GM19438 (cell line): Measurements from ENCODE around the gene LSS.

Experiments
- ATAC-seq: cut with Tn5 transposase; IDR thresholded peaks from one replicate; pipeline ENCODE4 v1.9.1; 2021; ENCODE audit warnings: low read depth; ENCODE audit not compliant: unreplicated experiment

Gene LSS

GRCh38 chr21:46228345-46229051, at the start of gene LSS:
LSS (minus strand) TSS chr21:46228774; CDS start chr21:46228745, 29 bp downstream.
- peak; percentile 72 for ATAC-seq

- ATAC-seq = no peak
Observed at GRCh38 chr21:46274797-46275390, 46.3 kb upstream of the LSS start.

DNA sequence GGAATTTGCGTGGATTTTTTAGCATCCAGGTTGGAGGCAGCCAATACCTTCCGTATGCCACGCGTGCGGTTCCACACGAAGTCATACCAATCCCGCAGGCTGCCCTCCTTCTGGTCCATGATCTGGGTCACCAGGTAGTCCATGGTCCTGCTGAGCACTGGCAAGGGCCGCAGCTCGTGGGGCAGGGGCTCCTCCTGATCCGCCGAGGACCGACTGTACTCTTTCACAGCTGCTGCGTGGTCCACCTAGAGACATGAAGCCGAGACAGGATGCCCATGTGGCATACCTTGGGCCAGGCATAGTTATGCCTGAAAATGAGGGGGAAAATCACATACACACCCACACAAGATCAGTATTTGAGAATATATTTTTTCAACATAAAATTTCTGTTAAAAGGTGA, 44.8 kb upstream of the LSS start:
- no peak for ATAC-seq

- no peak for ATAC-seq
Observed at GRCh38 chr21:46269466-46269865, 40.9 kb upstream of the LSS start.

DNA sequence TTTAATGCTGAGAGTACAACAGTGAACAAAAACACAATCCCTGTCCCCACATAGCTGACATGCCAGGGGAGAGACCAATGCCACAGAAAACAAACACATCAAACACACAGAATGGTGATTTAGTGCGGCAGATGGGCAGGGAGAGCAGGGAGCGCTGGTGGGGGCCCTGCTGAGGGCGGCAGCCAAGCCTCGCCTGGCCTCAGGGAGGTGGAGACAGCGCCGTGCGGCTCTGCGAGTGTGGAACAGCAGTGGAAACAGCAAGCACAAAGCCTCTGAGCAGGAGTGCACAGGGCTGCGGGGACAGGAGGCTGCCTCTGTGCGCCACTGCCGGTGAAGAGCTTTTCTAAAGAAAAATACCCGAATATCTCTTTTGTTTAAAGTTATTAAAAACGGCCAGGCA, 39.8 kb upstream of the LSS start:
- ATAC-seq = no peak

DNA sequence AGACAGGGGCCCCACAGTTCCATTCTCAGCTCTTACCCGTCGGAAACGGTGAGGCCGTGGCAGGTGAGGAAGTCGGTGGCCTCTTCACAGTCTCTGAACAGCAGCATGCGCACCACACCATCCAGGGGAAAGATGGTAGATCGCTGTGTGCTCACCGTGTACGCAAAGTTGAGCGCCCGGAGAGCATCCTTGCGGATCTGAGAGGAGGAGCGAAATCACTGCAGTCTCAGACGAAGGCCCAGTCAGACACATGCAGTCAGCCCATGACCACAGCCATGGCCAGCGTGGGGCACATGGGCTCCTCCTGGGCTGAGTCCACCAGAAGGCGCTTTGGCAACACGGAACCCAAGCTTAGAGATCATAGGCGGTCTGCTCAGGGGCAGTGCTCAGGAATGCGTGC, 38.4 kb upstream of the LSS start:
- no peak for ATAC-seq

DNA sequence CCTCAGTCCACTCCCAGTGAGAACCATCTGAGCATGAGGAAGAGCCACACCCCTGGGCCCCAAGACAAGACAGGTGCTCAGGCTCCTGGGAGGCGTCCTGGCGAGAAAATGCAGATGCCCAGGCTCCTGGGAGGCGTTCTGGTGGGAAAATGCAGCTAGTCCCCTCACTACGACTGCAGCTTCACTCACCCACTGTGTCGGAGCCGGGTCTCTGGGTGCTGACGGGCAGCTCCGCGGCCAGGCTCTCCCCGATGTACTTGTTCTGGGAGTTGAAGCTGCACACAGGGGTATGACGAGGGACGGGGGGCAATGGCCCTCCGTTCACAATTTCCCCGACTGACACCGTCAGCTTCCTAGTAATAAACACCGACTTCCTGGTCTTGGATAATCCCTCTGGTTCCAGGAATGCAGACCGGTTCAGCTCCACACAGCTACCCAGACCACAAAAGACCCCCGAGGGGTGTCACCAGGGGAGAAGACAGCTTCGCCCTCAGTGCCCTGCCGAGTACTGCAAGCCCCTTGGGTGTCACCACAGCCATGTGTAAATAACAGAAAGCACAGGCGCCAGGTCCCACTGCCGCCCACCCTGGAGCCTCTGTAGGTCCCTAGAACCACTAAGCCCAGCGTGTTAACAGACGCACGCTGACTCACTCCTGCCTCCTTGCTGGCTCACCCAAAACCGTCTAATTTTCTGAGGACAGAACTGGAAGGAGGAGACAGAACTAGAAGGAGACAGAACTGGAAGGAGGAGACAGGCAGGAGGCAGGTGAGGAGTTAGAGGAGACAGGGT, 37.4 kb upstream of the LSS start:
- no peak for ATAC-seq

DNA sequence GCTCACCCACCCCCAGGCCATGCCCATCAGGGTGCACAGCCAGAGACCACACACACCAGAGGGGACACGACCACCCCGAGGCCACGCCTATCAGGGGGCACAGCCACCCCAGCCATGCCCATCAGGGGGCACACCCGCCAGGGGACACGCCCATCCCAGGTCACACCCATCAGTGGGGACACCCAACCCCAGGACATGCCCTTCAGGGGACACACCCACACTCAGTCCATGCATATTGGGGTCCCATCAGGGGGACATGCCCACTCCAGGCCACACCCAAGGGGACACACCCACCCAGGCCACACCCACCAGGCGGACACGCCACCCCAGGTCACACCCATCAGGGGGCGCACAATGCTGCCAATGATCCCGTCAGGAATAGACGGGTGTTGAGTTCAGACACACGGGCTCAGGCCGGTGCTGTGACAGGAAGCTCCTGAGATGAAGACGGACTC, 36.1 kb upstream of the LSS start:
- ATAC-seq = no peak

- no peak for ATAC-seq
Observed at GRCh38 chr21:46264046-46264689, 35.6 kb upstream of the LSS start.

- no peak for ATAC-seq
Observed at GRCh38 chr21:46256501-46256994, 28.0 kb upstream of the LSS start.

- ATAC-seq = no peak
Observed at GRCh38 chr21:46255758-46256337, 27.3 kb upstream of the LSS start.

- ATAC-seq = no peak
Observed at GRCh38 chr21:46255166-46255565, 26.6 kb upstream of the LSS start.

DNA sequence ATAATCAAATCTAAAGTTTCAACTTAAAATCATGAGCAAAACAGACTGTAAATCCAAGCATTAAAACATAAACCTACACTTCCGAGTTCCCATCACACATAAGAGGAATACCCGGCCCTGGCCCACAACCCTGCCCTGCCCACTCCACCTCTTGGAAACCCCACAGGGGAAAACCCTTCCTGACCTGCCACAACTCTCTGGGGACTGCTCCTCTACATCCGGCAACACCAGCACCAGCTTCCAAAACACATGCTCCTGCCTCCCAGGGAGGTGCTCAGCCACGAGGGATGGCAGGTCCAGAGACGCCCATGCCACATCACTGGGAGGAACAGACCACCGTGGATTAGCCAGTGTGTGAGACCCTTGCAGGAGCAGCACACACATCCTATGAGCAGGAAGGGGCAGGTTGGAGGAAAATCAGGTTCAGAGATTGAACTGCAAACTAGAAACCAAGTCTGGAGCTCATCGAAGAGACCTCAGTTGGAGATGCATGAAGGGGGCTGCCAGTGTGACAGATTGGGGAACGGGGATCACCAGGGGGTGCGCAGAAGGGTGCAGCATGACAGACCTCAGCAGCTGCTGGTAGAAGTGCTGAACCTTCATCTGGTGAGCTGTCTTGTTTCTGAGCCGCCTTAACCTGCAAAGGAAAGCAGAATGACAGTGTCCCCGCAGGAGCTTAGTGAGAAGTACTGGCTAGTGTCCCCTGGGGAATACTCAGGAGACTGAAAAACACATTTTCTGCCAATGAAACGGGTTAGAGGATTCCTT, 25.8 kb upstream of the LSS start:
- peak; percentile 50 for ATAC-seq

- ATAC-seq = peak; percentile 60
Observed at GRCh38 chr21:46253610-46254124, 25.1 kb upstream of the LSS start.

- no peak for ATAC-seq
Observed at GRCh38 chr21:46252840-46253239, 24.3 kb upstream of the LSS start.

- ATAC-seq = no peak
Observed at GRCh38 chr21:46250146-46250725, 21.7 kb upstream of the LSS start.

DNA sequence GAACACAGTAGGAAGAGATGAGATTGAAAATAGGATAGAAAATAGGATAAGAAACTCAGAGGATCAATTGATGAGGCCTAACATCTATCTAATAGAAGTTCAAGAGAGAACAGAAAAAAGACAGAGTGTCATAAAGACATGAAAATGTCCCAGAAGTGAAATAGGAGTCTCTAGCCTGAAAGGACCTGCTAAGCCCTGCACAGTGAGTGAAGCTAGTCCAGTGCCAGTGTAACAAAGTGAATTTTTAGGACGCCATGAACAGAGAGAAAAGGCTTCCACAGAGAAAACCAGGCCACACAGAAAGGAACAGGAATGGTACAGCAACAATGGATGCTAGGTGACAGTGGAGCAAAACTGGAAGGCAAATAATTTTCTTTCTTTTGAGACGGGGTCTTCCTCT, 20.3 kb upstream of the LSS start:
- ATAC-seq = no peak

GRCh38 chr21:46248422-46248782, 19.8 kb upstream of the LSS start:
- no peak for ATAC-seq

DNA sequence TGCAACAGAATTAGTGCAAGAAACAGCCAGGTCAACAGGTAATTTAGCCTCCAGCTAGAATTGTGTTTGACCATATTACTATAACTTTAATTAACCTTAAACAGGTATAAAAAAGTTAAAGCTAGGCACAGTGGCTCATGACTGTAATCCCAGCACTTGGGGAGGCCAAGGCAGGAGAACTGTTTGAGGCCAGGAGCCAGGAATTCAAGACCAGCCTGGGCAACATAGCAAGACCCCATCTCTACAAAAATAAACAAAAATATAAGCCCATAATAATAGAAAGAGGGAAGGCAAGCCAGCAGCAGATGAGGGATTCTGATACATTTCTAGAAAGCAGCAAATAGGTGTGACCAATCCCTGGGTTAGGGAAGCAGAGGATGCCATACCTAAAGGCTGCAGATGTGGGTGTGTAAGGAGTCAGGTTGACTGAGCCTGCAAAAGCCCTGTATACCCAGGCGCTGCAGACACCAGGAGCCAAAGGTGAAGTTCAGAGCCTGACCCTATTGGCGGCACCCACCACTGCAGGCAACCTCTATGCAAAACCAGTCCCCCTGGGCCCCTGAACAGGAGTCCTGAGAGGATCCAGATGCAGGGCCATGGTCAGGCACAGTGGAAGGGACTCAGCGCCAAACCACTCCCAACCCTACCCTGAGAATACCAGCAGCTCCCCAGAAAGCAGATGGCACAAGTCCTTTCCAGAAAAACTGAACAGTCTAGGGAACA, 19.3 kb upstream of the LSS start:
- ATAC-seq = no peak
